Measurements from ENCODE around the gene HSD11B2. TPM values are rescaled to one million over a fixed set of nuclear protein-coding genes. Genes with fewer than 3 reads are reported as not detected.

The HSD11B2 gene
- total and polyA plus RNA-seq, 2 of the 8 experiments (the other 6 are each of a cell fraction or from before 2014, with no cell fraction given), result 28.7 to 32.9 TPM

DNA sequence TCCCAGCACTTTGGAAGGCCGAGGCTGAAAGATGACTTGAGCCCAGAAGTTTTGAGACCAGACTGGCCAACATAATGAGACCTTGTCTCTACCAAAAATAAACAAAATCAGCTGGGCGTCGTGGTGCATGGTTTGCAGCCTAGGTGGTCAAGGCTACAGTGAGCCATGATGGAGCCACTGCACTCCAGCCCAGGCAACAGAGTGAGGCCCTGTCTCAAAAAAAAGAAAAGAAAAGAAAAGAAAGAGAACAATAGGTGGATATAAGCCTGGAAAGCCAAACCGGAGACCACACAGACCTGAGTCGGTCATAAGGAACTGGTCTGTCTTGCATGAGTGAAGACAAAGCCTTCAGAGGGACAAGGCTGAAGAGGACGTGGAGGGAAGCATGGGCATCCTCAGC is 35.7 kb downstream of the HSD11B2 start:
- Histone ChIP-seq H3K4me2 (ENCODE audit: insufficient read depth in 1 of 2, low read depth in 2 of 2, low read length in 2 of 2) (no peak overlapping the region), H3K4me3 (ENCODE audit: extremely low read depth in 1 of 4, insufficient read depth in 2 of 4, low read depth in 3 of 4, low read length in 4 of 4) (no peak overlapping the region), H3K36me3 (ENCODE audit: control insufficient read depth in 2 of 4, insufficient read depth in 4 of 4, low read length in 3 of 4) (no peaks in the 10 kb centered on the region), H2BK120ac (replicated peaks; ENCODE audit: low read depth, low read length) (no peak overlapping the region), H3K56ac (replicated peaks; ENCODE audit: insufficient read length, low read depth, low read length) (no peak overlapping the region), H3K79me2 (ENCODE audit: control insufficient read depth in 1 of 2, insufficient read depth in 2 of 2, low read length in 2 of 2) (peaks cover 0 to 11% of the 10 kb centered on the region in 2 experiments; a peak in 1 of 4 replicates), H3K79me1 (ENCODE audit: low read depth, low read length) (no peaks in the 10 kb centered on the region; the same call in none of the 2 replicates), H3K27ac (ENCODE audit: low read depth, low read length) (no peak overlapping the region), H3K18ac (ENCODE audit: extremely low read depth, low read length) (no peak overlapping the region), H3K23me2 (ENCODE audit: low read depth, low read length) (no peaks in the 10 kb centered on the region), H2AK5ac (ENCODE audit: low read depth, low read length) (no peak overlapping the region), H4K20me1 (replicated peaks in 1 of 2; ENCODE audit: control insufficient read depth in 1 of 2, insufficient read depth in 2 of 2, low read length in 2 of 2) (peaks cover 10 to 13% of the 10 kb centered on the region in 2 experiments), H3K4me1 (replicated peaks in 1 of 4; ENCODE audit: control insufficient read depth in 3 of 4, insufficient read depth in 4 of 4, low read length in 3 of 4) (peaks cover 0 to 5% (median 2%) of the 10 kb centered on the region in 4 experiments; a peak in 3 of 7 replicates), H3K14ac (ENCODE audit: insufficient read length) (no peak overlapping the region), H2AFZ (ENCODE audit: low read length) (no peak overlapping the region), H3K23ac (ENCODE audit: insufficient read length) (no peak overlapping the region), H3K4ac (replicated peaks; ENCODE audit: insufficient read length, low read depth, low read length) (no peak overlapping the region), H2BK15ac (ENCODE audit: low read length) (no peak overlapping the region), H2BK5ac (ENCODE audit: low read depth, low read length) (no peak overlapping the region), H4K8ac (ENCODE audit: extremely low read depth, insufficient read depth, low read length) (no peak overlapping the region), H3K27me3 (replicated peaks in 1 of 4; ENCODE audit: control insufficient read depth in 3 of 4, extremely low read depth in 1 of 4, insufficient read depth in 3 of 4, low read length in 3 of 4) (no peaks in the 10 kb centered on the region), H4K91ac (replicated peaks; ENCODE audit: insufficient read length, low read length) (no peak overlapping the region), H4K5ac (ENCODE audit: insufficient read length, low read depth, low read length) (no peak overlapping the region), H2BK20ac (ENCODE audit: low read length) (no peak overlapping the region), H3K9ac (replicated peaks in 1 of 4; ENCODE audit: extremely low read depth in 1 of 4, low read depth in 3 of 4, low read length in 3 of 4) (no peak overlapping the region; a peak in 1 of 7 replicates), H3K9me3 (ENCODE audit: insufficient read depth in 2 of 2, low read depth in 1 of 2, low read length in 1 of 2) (no peaks in the 10 kb centered on the region), H2BK12ac (ENCODE audit: low read depth, low read length) (no peak overlapping the region)
- POLR2A ChIA-PET (ENCODE audit: partially characterized antibody), result no interaction called here
- FAIRE-seq (no peak), DNase-seq (ENCODE audit: low read depth in 1 of 2, low spot score in 2 of 2) (no peak)
- TF ChIP-seq ASH2L (IDR thresholded peaks at IDR 0.05; ENCODE audit: low read length), result no peak
- no peak for TF ChIP-seq CBX5 (IDR thresholded peaks at IDR 0.05; ENCODE audit: low read depth, low read length)
- TF ChIP-seq TCF12 (IDR thresholded peaks at IDR 0.05; ENCODE audit: low read depth, low read length), result no peak
- TF ChIP-seq SIX5 (IDR thresholded peaks at IDR 0.05; ENCODE audit: low read depth, low read length), result no peak
- TF ChIP-seq BRCA1 (IDR thresholded peaks at IDR 0.05; ENCODE audit: low read depth, low read length), result no peak
- TF ChIP-seq SRF (IDR thresholded peaks at IDR 0.05; ENCODE audit: low read depth, low read length), result no peak
- TF ChIP-seq CREB1 (IDR thresholded peaks at IDR 0.05), result no peak
- 87% methylated on average over 6 of the region's 6 CpGs; no CpG with 5 or more reads in 1 of the 2 experiments for WGBS, 2 experiments (ENCODE audit: extremely low coverage in 1 of 2, insufficient coverage in 1 of 2, insufficient read length in 1 of 2, insufficient replicate concordance in 2 of 2, low coverage in 1 of 2, low lambda C conversion rate in 2 of 2, missing lambda C conversion rate in 1 of 2)
- CTCF ChIA-PET (ENCODE audit: partially characterized antibody), result interaction anchor here (0.8 to 28.6 kb wide), 11 partner anchors 12 to 206 kb away, joined by 3 to 683 read pairs (median 7); partner anchors contain the start of gene HSD11B2
